Measurements from ENCODE around the gene MX2.
"Not testable (repeated sequence)": the region's sequence is repeated elsewhere in the genome, so short reads cannot be mapped to it uniquely, and the experiment has no call there.

- not testable (repeated sequence) for TF ChIP-seq CTCF (conservative IDR thresholded peaks at IDR 0.05; ENCODE audit: low read length); EZH2phosphoT487 (IDR thresholded peaks at IDR 0.05; ENCODE audit: borderline replicate concordance, low read depth, low read length)
Observed at GRCh38 chr21:41313285-41314164, 48.3 kb upstream of the MX2 start.
